HuH-7 (cell line): Measurements from ENCODE around the gene PUS7L.
"Not testable (repeated sequence)": the region's sequence is repeated elsewhere in the genome, so short reads cannot be mapped to it uniquely, and the experiment has no call there.

ENCODE experiments used
- DNase-seq: peaks from one replicate; pipeline ENCODE4 v3.0.0; 2011; ENCODE audit warnings: low spot score

Gene PUS7L, protein sequence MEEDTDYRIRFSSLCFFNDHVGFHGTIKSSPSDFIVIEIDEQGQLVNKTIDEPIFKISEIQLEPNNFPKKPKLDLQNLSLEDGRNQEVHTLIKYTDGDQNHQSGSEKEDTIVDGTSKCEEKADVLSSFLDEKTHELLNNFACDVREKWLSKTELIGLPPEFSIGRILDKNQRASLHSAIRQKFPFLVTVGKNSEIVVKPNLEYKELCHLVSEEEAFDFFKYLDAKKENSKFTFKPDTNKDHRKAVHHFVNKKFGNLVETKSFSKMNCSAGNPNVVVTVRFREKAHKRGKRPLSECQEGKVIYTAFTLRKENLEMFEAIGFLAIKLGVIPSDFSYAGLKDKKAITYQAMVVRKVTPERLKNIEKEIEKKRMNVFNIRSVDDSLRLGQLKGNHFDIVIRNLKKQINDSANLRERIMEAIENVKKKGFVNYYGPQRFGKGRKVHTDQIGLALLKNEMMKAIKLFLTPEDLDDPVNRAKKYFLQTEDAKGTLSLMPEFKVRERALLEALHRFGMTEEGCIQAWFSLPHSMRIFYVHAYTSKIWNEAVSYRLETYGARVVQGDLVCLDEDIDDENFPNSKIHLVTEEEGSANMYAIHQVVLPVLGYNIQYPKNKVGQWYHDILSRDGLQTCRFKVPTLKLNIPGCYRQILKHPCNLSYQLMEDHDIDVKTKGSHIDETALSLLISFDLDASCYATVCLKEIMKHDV

DNA sequence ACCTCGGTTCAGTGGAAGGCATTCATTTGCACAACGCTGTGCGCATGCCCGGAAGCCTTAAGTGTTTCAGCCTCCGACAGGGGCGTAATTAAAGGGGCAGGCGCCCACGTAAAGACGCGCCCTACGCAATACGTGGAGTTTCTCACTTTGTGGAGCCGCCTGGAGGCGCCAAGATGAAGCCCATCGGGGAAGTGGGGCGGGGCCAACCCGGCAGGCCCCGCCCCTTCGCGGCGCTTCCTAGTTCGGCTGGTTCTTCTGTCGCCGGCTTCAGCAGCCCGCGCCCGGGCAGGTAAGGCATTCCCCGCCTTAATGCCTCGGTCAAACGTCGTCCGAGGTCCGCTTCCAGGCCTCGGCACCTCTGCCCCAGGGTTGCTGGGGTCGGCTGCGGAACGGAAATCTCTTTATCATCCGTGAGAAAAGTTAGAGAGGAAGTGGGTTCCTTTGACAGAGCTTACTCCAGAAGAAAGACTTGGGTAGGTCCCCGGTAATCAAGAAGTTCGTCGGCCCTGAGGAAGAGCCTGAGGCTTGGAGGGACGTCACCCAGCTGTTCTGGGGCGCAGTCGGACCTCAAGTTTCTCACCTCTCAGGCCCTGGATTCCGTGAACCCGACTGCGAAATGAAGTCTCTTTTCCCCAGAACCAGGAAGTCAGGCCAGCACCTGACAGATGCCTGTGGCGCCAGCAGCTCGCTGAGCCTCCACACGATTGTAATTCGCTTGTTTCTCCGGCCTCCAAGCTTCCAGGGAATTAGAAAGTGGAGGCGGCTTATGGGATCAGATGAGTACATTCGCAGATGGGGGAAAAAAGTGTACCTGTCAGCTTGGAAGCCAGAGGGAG is at the start of gene PUS7L, which contains the start of gene IRAK4:
Gene PUS7L, minus strand, starts transcription at position 63 of the 836 bp plus-strand sequence. CDS start 3,545 bp downstream, outside the sequence.
Gene IRAK4, plus strand, starts transcription at position 224 of the 836 bp plus-strand sequence. CDS start 9,161 bp downstream, outside the sequence.
- DNase-seq = peak; percentile 81

DNA sequence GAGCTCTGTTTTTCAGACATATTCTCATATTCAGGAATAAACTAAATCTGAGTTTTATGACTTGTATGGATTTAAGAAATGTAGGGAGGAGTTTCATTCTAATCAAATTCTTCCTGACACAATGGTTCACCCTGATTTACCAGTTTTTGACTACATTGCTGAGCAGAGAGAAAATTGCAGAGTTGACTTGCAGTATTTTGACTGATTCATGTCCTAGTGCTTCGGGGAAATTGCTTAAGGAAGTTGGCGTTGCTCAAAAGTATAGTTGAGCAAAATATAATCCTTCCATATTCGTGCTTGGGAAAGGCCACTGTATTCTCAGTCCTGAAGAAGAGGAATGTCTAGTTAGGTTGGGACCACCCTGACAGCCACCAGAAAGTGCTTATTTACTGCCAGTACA is 48.8 kb upstream of the PUS7L start:
- no peak for DNase-seq

DNA sequence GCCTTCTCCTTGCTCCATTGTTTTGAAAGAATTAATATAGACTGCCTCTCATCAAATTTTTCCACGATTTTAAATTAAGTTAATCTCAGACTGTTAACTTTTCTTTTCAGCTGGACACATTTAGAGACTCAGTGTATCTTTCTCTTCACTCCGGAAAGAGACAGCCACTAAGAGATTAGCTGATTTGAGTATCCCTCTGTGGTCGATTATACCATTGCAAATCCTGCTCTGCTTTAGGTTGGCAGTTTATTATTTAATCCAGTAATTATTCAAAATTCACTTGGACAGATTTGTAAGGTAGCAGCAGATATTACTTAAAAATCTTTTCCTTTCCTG is 48.1 kb upstream of the PUS7L start:
- no peak for DNase-seq

DNA sequence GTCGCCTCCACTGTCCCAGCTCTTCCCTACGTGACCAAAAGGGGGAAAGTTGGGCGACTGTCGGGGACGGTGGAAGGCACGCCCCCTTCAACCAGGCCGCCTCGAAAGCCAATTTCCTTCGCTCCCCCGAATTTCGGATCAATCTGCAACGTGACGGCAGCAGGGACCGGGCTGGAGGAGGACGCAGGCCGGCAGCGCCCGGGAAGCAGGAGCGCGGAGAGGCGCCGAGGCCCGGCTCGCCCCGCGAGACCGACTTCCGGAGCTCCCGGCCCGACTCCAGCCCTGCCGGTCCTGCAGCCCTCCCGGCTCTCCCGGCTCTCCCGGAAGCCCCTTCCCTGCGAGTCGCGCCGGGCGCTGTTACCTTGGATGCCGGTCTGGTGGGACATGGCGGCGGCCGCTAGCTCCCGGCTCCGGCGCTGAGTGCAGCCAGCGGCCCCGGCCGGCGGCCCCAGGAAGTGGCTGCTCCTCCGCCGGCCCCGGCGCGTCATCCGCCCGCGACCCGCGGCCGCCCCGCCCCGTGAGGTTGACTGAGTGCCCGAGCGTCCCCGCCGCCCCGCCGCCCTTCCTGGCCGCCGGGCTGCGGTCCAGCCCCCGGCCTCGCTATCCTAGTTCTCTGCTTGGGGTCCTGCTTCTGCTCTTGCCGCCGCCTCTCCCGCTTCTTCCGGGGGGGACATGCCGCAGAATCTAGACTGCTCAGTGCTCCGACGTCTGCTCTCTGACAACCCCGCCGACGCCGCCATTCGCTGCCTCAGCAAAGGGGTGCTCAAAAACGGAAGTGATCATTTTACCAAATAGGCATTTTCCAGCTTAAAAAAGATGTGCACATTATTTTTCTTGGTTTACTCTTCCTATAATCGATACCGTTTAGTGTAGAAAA is 47.5 kb upstream of the PUS7L start, which contains the start of gene TWF1:
Gene TWF1, minus strand, starts transcription at position 458 of the 877 bp plus-strand sequence. Its CDS starts 72 bp downstream, at position 386.
- peak; percentile 78 for DNase-seq

DNA sequence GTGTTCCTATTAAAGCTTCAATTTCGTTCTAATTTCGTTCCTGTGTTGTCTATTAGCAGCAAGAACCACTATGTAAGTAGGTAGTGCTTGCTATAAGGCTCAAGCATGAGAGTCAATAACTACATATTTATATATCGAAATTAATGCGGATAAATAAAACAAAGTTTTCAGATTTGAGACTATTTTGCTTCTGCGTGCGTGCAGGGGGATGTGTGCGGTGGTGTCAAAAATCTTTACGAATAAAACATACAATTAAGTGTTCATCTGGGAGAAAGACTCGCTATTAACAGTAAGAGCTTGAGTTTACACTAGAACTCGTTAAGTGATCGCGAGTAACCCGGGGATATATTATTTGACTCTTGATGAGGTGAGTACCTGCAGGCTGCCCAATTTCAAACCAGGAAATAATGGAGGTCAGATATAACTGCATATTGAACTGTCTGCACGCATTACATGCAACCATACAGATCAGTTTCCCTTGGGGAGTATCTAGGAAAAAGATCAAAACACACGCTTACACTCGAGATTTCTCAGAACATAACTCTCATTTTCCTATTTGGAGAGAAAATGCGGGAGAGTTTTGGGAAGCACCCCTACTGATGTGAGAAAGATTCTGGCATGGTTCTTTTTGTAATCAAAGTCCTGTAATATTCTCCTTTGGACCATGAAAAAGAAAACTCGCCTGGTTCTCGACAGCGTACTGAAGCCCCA is 46.7 kb upstream of the PUS7L start:
- no peak for DNase-seq

GRCh38 chr12:43797561-43798217 is 39.1 kb upstream of the PUS7L start:
- DNase-seq = no peak

GRCh38 chr12:43795716-43796280 is 37.2 kb upstream of the PUS7L start:
- peak; percentile 27 for DNase-seq

GRCh38 chr12:43789941-43790340 is 31.4 kb upstream of the PUS7L start:
- no peak for DNase-seq

DNA sequence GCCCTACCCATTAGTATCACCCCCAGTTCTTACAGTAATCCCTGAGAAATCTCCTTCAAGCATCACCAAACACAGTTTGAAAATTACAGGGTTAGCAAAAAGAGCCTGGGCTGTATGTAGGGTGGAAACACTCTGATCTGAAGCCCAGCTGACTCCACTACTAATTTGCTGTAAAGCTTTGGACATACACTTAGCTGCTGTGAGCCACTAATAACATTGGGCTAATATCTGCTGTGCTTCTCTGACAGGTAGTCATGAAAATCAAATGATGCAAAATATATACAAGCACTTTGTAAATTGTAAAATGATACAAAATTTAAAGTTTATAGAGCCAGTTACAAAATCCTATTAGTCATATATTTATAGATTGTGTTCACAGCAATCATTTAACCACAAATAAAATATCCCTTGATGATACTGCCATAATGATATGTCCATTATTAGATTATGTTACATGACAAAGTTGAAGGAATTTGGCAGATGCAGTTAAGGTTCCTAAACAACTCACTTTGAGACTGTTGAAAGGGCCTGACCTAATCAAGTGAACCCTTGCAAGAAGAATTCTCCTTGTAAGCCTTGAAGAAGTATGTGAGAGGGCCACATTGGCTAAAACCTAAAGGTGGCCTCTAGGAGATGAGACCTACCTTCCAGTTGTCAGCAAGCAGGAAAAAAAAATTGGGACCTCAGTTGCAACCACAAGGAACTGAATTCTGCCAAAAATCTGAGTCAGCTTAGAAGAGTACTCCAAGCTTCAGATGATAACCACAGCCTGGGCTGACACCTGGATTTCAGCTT is 28.5 kb upstream of the PUS7L start:
- DNase-seq = no peak

DNA sequence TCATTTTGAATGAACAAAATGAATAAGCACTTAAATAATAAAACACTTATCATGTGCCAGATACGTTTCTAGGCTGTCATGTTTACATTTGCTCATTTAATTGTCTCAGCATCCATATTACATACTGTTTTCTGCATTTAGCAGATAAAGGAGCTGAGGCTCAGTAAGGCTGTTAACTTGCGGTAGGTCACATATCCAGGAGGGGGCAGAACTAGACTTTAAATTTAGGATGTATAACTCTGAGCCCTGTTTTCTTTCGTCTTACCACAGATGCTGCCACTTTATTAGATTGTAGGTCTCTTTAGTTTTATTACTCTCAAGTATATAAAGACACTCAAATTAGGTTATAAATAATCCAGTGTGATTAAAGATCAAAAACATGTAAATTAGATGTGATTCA is 17.9 kb upstream of the PUS7L start:
- DNase-seq = peak; percentile 47

GRCh38 chr12:43766291-43766690 is 7.7 kb upstream of the PUS7L start:
- no peak for DNase-seq

- no peak for DNase-seq
Observed at GRCh38 chr12:43764528-43764927, 5.9 kb upstream of the PUS7L start.

GRCh38 chr12:43763769-43764168 is 5.2 kb upstream of the PUS7L start:
- DNase-seq = no peak

GRCh38 chr12:43762596-43762995 is 4.0 kb upstream of the PUS7L start:
- DNase-seq = no peak

DNA sequence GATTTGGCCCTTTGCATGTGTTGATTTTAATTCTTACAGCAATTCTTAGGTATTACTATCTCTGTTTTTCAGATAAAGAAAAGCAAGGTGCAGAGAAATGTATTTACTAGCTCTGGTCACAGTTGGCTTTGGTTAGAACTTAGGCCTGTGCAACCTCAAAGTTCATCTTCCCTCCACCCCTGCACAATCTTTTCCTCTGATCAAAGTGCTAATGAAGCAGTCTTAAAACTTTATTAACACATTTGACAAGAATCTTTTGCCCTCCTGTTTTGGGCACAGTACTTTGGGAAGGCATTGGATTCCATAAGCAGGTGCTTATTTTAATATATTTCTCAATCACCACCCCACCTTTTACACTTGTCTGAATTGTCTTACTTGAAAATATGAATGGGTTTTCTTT is 2.9 kb upstream of the PUS7L start:
- DNase-seq = no peak

- DNase-seq = no peak
Observed at GRCh38 chr12:43760396-43760795, 1.8 kb upstream of the PUS7L start.

- DNase-seq = peak; percentile 49
Observed at GRCh38 chr12:43758247-43758727, 303 bp downstream of the PUS7L start.

- no peak for DNase-seq
Observed at GRCh38 chr12:43754015-43754414, 4.6 kb downstream of the PUS7L start.

DNA sequence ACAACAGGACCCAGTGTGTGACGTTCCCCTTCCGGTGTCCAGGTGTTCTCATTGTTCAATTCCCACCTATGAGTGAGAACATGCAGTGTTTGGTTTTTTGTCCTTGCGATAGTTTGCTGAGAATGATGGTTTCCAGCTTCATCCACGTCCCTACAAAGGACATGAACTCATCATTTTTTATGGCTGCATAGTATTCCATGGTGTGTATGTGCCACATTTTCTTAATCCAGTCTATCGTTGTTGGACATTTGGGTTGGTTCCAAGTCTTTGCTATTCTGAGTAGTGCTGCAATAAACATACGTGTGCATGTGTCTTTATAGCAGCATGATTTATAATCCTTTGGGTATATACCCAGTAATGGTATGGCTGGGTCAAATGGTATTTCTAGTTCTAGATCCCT is 7.2 kb downstream of the PUS7L start:
- DNase-seq = not testable (repeated sequence)
